ENCODE measurements around the gene VPS4B. TPM values are rescaled to one million over a fixed set of nuclear protein-coding genes. Genes with fewer than 3 reads are reported as not detected.

Gene VPS4B
- polyA plus RNA-seq, 1 donor from 2014 or later = 30.5 TPM

GRCh38 chr18:63395503-63395902, 26.8 kb downstream of the VPS4B start:
- no peak overlapping the region for H3K9ac ChIP-seq (ENCODE audit: low read length)
- no peak overlapping the region for H3K4me2 ChIP-seq (ENCODE audit: low read length)
- no peaks in the 10 kb centered on the region for H3F3A ChIP-seq (ENCODE audit: insufficient read depth, low read length, poor library complexity, severe bottlenecking)
- H3K9me2 ChIP-seq (ENCODE audit: insufficient read depth, low read length) = no peaks in the 10 kb centered on the region
- no peak overlapping the region for H2AFZ ChIP-seq (ENCODE audit: low read depth, low read length)
- H3K36me3 ChIP-seq (ENCODE audit: insufficient read depth, low read length) = peaks cover 20% of the 10 kb centered on the region
- no peaks in the 10 kb centered on the region for H3K79me2 ChIP-seq (replicated peaks; ENCODE audit: insufficient read depth, low read length)
- no peaks in the 10 kb centered on the region for H4K20me1 ChIP-seq (ENCODE audit: insufficient read depth)
- no peak overlapping the region for H3K27ac ChIP-seq (ENCODE audit: low read length)
- no peak for TF ChIP-seq MXI1 (conservative IDR thresholded peaks at IDR 0.05; ENCODE audit: poor library complexity, severe bottlenecking)
- TF ChIP-seq EZH2 (IDR thresholded peaks at IDR 0.05; ENCODE audit: borderline replicate concordance, insufficient read depth, low read length, poor library complexity, severe bottlenecking) = no peak
- TF ChIP-seq SMC3 (conservative IDR thresholded peaks at IDR 0.05; ENCODE audit: poor library complexity) = no peak
- TF ChIP-seq REST (IDR thresholded peaks at IDR 0.05; ENCODE audit: borderline replicate concordance) = no peak
- TF ChIP-seq RAD21 (conservative IDR thresholded peaks at IDR 0.05) = no peak
- no peak for TF ChIP-seq TAF1 (IDR thresholded peaks at IDR 0.05; ENCODE audit: low read depth)
- TF ChIP-seq CTCF (IDR thresholded peaks at IDR 0.05; ENCODE audit: poor library complexity, severe bottlenecking) = no peak
- no peak for TF ChIP-seq EP300 (conservative IDR thresholded peaks at IDR 0.05; ENCODE audit: poor library complexity, severe bottlenecking)
- TF ChIP-seq POLR2AphosphoS5 (IDR thresholded peaks at IDR 0.05) = no peak
- H3K27me3 ChIP-seq (ENCODE audit: insufficient read depth, low read depth, low read length) = no peaks in the 10 kb centered on the region
- no peak overlapping the region for H3K4me3 ChIP-seq (ENCODE audit: low read length)
- H3K9me3 ChIP-seq (ENCODE audit: low read length) = no peaks in the 10 kb centered on the region

GRCh38 chr18:63394954-63395353, 27.3 kb downstream of the VPS4B start:
- no peak overlapping the region for H3K4me3 ChIP-seq (ENCODE audit: low read length)
- TF ChIP-seq CTCF (IDR thresholded peaks at IDR 0.05; ENCODE audit: poor library complexity, severe bottlenecking) = no peak
- TF ChIP-seq EZH2 (IDR thresholded peaks at IDR 0.05; ENCODE audit: borderline replicate concordance, insufficient read depth, low read length, poor library complexity, severe bottlenecking) = no peak
- TF ChIP-seq MXI1 (conservative IDR thresholded peaks at IDR 0.05; ENCODE audit: poor library complexity, severe bottlenecking) = no peak
- TF ChIP-seq RAD21 (conservative IDR thresholded peaks at IDR 0.05) = no peak
- no peak for TF ChIP-seq SMC3 (conservative IDR thresholded peaks at IDR 0.05; ENCODE audit: poor library complexity)
- TF ChIP-seq POLR2AphosphoS5 (IDR thresholded peaks at IDR 0.05) = no peak
- TF ChIP-seq EP300 (conservative IDR thresholded peaks at IDR 0.05; ENCODE audit: poor library complexity, severe bottlenecking) = no peak
- TF ChIP-seq TAF1 (IDR thresholded peaks at IDR 0.05; ENCODE audit: low read depth) = no peak
- TF ChIP-seq REST (IDR thresholded peaks at IDR 0.05; ENCODE audit: borderline replicate concordance) = no peak
- H3K36me3 ChIP-seq (ENCODE audit: insufficient read depth, low read length) = peaks cover 20% of the 10 kb centered on the region
- H3K27ac ChIP-seq (ENCODE audit: low read length) = no peak overlapping the region
- H3K9me2 ChIP-seq (ENCODE audit: insufficient read depth, low read length) = no peaks in the 10 kb centered on the region
- H3K4me2 ChIP-seq (ENCODE audit: low read length) = no peak overlapping the region
- H3K27me3 ChIP-seq (ENCODE audit: insufficient read depth, low read depth, low read length) = no peaks in the 10 kb centered on the region
- H3K9me3 ChIP-seq (ENCODE audit: low read length) = no peaks in the 10 kb centered on the region
- no peaks in the 10 kb centered on the region for H4K20me1 ChIP-seq (ENCODE audit: insufficient read depth)
- H3F3A ChIP-seq (ENCODE audit: insufficient read depth, low read length, poor library complexity, severe bottlenecking) = no peaks in the 10 kb centered on the region
- H3K9ac ChIP-seq (ENCODE audit: low read length) = no peak overlapping the region
- no peaks in the 10 kb centered on the region for H3K79me2 ChIP-seq (replicated peaks; ENCODE audit: insufficient read depth, low read length)
- no peak overlapping the region for H2AFZ ChIP-seq (ENCODE audit: low read depth, low read length)

All from neural cell (in vitro differentiated cells).